Uterus (tissue), 2 donors: ENCODE data around the gene OR10V1.

ENCODE experiments used
- CTCF ChIP-seq, 4 experiments: fragments of 200-600 bp in 2 of 4; fragments of 450-650 bp in 2 of 4; sonication (generic) in 2 of 4; IDR thresholded peaks; one replicate each; pipeline ENCODE4 v1.5.1; 2016 to 2019; ENCODE audit warnings: antibody characterized with exemption in 4 of 4, mild to moderate bottlenecking in 2 of 4, moderate library complexity in 1 of 4
- POLR2A ChIP-seq, 2 donors: fragments of 450-650 bp; IDR thresholded peaks; one replicate each; pipeline ENCODE4 v1.6.1; 2016; ENCODE audit warnings: antibody characterized with exemption in 2 of 2, mild to moderate bottlenecking in 1 of 2, moderate library complexity in 1 of 2

GRCh38 chr11:59761993-59762392, 48.3 kb upstream of the OR10V1 start:
- TF ChIP-seq CTCF (IDR thresholded peaks at IDR 0.05) (no peak), POLR2A (IDR thresholded peaks at IDR 0.05) (no peak)
